HepG2 (cell line): ENCODE measurements around the gene CYBC1. TPM values are rescaled to one million over a fixed set of nuclear protein-coding genes. Genes with fewer than 3 reads are reported as not detected.
A peak's percentile ranks its signal among the peaks of the same experiment; 100 is the strongest.

ENCODE experiments used
- GATAD1 ChIP-seq: IDR thresholded peaks from 2 replicates; pipeline ENCODE4 v1.6.1; 2016; ENCODE audit warnings: missing genetic modification reagents, missing compliant biosample characterization
- HNF4A ChIP-seq: sonication (generic); formaldehyde crosslinking; IDR thresholded peaks from 2 replicates; pipeline ENCODE4 v1.4.0; 2020; ENCODE audit warnings: missing genetic modification reagents
- KDM1A ChIP-seq: IDR thresholded peaks from 2 replicates; pipeline ENCODE4 v1.6.1; 2016; ENCODE audit warnings: missing compliant biosample characterization
- KDM6A ChIP-seq: IDR thresholded peaks from 2 replicates; pipeline ENCODE4 v1.6.1; 2016; ENCODE audit warnings: low read depth
- KLF15 ChIP-seq: sonication (generic); formaldehyde crosslinking; IDR thresholded peaks from 2 replicates; pipeline ENCODE4 v1.8.1; 2023; ENCODE audit warnings: borderline replicate concordance, mild to moderate bottlenecking, inconsistent platforms, missing genetic modification reagents, mixed read lengths
- MXD4 ChIP-seq: IDR thresholded peaks from 2 replicates; pipeline ENCODE4 v1.6.1; 2016; ENCODE audit warnings: mild to moderate bottlenecking, missing biosample characterization, missing genetic modification reagents
- MZF1 ChIP-seq: sonication (generic); formaldehyde crosslinking; IDR thresholded peaks from 2 replicates; pipeline ENCODE4 v1.8.1; 2023; ENCODE audit warnings: mild to moderate bottlenecking, missing genetic modification reagents, borderline replicate concordance
- RFX3 ChIP-seq: IDR thresholded peaks from 2 replicates; pipeline ENCODE4 v1.6.1; 2016; ENCODE audit warnings: missing biosample characterization, missing genetic modification reagents
- TP53 ChIP-seq: sonication (generic); formaldehyde crosslinking; conservative IDR thresholded peaks from 2 replicates; pipeline ENCODE4 v1.4.0; 2020; ENCODE audit warnings: missing genetic modification reagents
- TSC22D2 ChIP-seq: sonication (generic); formaldehyde crosslinking; IDR thresholded peaks from 2 replicates; pipeline ENCODE4 v1.5.1; 2020; ENCODE audit warnings: missing genetic modification reagents, mild to moderate bottlenecking, borderline replicate concordance
- ZFP36 ChIP-seq: fragments of 150-350 bp; IDR thresholded peaks from 2 replicates; pipeline ENCODE4 v1.6.1; 2018; ENCODE audit warnings: borderline replicate concordance, low read length, low read depth; ENCODE audit not compliant: partially characterized antibody
- ZNF331 ChIP-seq: sonication (generic); formaldehyde crosslinking; IDR thresholded peaks from 2 replicates; pipeline ENCODE4 v1.4.0; 2020; ENCODE audit warnings: missing genetic modification reagents
- ZNF335 ChIP-seq: sonication (generic); formaldehyde crosslinking; IDR thresholded peaks from 2 replicates; pipeline ENCODE4 v1.4.0; 2020; ENCODE audit warnings: missing genetic modification reagents
- ZNF549 ChIP-seq: sonication (generic); formaldehyde crosslinking; IDR thresholded peaks from 2 replicates; pipeline ENCODE4 v1.5.0; 2020; ENCODE audit warnings: missing genetic modification reagents
- ZNF616 ChIP-seq: sonication (generic); formaldehyde crosslinking; IDR thresholded peaks from 2 replicates; pipeline ENCODE4 v1.5.0; 2020; ENCODE audit warnings: low read depth, mild to moderate bottlenecking, missing genetic modification reagents
- polyA plus RNA-seq, 8 experiments: library from polyadenylated mRNA; depleted of rRNA in 3 of 8; stranded (reverse) in 7 of 8; unstranded in 1 of 8; fragments of >200 nt; fragmentation: Illumina TruSeq in 4 of 8; extraction: Trizol in 4 of 8; gene quantifications; 2 replicates each; pipeline versions ENCODE4 v1.2.1 to v1.2.3, GENCODE V29; 2011 to 2016; ENCODE audit warnings: low read depth in 4 of 8, missing spikeins in 1 of 8, mixed read lengths in 1 of 8; ENCODE audit not compliant: insufficient read depth in 1 of 8
- total RNA-seq, 5 experiments: library from RNA; depleted of rRNA; stranded (reverse); fragments of >200 nt; fragmentation: Illumina TruSeq; extraction: Trizol; gene quantifications; 2 replicates each; pipeline ENCODE4 v1.2.3, GENCODE V29; 2016; ENCODE audit warnings: low read depth in 1 of 5
- TF ChIP-seq, protein P1 (sequence below): sonication (generic); formaldehyde crosslinking; IDR thresholded peaks from 2 replicates; pipeline ENCODE4 v1.8.1; 2022; ENCODE audit warnings: mild to moderate bottlenecking, missing genetic modification reagents
- TF ChIP-seq, protein P2 (sequence below): IDR thresholded peaks from 2 replicates; pipeline ENCODE4 v1.6.1; 2016; ENCODE audit warnings: missing compliant biosample characterization, missing genetic modification reagents, borderline replicate concordance
- TF ChIP-seq, protein P3 (sequence below): IDR thresholded peaks from 2 replicates; pipeline ENCODE4 v1.6.1; 2016; ENCODE audit warnings: missing biosample characterization, missing genetic modification reagents, low read depth
- TF ChIP-seq, protein P4 (sequence below): sonication (generic); formaldehyde crosslinking; IDR thresholded peaks from 2 replicates; pipeline ENCODE4 v1.4.0; 2020; ENCODE audit warnings: missing genetic modification reagents
- TF ChIP-seq, protein P5 (sequence below): sonication (generic); formaldehyde crosslinking; IDR thresholded peaks from 2 replicates; pipeline ENCODE4 v1.8.0; 2022; ENCODE audit warnings: missing genetic modification reagents, mild to moderate bottlenecking, moderate library complexity, borderline replicate concordance

CYBC1 gene
- total and polyA plus RNA-seq, 2 of the 13 experiments (the other 11 are each of a cell fraction or from before 2014, with no cell fraction given): 43.4 to 44.1 TPM

DNA sequence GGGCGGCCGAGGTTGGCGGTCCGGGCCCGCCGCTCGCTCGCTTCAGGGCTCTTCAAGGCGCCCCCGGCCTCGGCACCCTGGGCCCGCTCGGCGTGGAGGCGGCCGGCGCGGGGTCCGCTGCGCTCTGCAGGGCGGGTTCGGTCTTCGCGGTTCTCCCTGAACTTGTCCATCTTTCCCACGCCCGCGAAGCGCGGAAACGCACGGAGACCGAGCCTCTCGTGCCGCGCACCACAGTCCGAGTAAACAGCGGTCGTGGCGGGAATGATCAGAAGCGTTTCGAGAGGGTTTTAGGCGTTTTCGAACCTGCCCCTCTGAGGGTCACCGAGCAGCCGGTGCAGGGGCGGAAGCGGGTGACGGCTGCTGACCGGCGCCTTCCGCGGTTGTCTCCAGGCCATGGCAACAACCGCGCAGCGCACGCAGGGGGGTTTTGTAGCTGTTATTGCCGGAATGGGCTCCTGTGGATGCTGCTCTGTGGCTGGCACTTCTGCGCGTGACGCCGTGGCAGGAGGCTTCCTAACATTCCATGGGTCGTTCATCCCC lies 8.4 kb upstream of the CYBC1 start (continued):
- TF ChIP-seq, protein P1, sequence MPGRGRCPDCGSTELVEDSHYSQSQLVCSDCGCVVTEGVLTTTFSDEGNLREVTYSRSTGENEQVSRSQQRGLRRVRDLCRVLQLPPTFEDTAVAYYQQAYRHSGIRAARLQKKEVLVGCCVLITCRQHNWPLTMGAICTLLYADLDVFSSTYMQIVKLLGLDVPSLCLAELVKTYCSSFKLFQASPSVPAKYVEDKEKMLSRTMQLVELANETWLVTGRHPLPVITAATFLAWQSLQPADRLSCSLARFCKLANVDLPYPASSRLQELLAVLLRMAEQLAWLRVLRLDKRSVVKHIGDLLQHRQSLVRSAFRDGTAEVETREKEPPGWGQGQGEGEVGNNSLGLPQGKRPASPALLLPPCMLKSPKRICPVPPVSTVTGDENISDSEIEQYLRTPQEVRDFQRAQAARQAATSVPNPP (CRISPR knock-in tag): no peak
- TF ChIP-seq, protein P2, sequence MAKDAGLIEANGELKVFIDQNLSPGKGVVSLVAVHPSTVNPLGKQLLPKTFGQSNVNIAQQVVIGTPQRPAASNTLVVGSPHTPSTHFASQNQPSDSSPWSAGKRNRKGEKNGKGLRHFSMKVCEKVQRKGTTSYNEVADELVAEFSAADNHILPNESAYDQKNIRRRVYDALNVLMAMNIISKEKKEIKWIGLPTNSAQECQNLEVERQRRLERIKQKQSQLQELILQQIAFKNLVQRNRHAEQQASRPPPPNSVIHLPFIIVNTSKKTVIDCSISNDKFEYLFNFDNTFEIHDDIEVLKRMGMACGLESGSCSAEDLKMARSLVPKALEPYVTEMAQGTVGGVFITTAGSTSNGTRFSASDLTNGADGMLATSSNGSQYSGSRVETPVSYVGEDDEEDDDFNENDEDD: no peak; the same call in 1 of the 2 replicates
- TF ChIP-seq MZF1 (CRISPR knock-in tag) (no peak), KDM1A (CRISPR knock-in tag) (no peak), KLF15 (CRISPR knock-in tag) (no peak), KDM6A (CRISPR knock-in tag) (no peak), ZNF331 (CRISPR knock-in tag) (no peak), TP53 (CRISPR knock-in tag) (no peak), RFX3 (peak; percentile 61), MXD4 (CRISPR knock-in tag) (no peak), ZNF335 (CRISPR knock-in tag) (no peak), ZNF549 (CRISPR knock-in tag) (no peak), ZFP36 (no peak), GATAD1 (CRISPR knock-in tag) (no peak), TSC22D2 (no peak), ZNF616 (no peak; the same call in 1 of the 2 replicates), HNF4A (0 out of 2 replicates have a peak, but pooled peaks have one; percentile 8)
- TF ChIP-seq, protein P3, sequence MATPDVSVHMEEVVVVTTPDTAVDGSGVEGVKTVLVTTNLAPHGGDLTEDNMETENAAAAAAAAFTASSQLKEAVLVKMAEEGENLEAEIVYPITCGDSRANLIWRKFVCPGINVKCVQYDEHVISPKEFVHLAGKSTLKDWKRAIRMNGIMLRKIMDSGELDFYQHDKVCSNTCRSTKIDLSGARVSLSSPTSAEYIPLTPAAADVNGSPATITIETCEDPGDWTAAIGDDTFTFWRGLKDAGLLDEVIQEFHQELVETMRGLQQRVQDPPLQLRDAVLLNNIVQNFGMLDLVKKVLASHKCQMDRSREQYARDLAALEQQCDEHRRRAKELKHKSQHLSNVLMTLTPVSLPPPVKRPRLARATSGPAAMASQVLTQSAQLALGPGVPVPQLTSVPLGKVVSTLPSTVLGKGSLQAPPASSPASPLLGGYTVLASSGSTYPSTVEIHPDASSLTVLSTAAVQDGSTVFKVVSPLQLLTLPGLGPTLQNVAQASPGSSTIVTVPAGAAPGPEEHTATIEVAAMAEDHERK (CRISPR knock-in tag): no peak
- TF ChIP-seq, protein P4, sequence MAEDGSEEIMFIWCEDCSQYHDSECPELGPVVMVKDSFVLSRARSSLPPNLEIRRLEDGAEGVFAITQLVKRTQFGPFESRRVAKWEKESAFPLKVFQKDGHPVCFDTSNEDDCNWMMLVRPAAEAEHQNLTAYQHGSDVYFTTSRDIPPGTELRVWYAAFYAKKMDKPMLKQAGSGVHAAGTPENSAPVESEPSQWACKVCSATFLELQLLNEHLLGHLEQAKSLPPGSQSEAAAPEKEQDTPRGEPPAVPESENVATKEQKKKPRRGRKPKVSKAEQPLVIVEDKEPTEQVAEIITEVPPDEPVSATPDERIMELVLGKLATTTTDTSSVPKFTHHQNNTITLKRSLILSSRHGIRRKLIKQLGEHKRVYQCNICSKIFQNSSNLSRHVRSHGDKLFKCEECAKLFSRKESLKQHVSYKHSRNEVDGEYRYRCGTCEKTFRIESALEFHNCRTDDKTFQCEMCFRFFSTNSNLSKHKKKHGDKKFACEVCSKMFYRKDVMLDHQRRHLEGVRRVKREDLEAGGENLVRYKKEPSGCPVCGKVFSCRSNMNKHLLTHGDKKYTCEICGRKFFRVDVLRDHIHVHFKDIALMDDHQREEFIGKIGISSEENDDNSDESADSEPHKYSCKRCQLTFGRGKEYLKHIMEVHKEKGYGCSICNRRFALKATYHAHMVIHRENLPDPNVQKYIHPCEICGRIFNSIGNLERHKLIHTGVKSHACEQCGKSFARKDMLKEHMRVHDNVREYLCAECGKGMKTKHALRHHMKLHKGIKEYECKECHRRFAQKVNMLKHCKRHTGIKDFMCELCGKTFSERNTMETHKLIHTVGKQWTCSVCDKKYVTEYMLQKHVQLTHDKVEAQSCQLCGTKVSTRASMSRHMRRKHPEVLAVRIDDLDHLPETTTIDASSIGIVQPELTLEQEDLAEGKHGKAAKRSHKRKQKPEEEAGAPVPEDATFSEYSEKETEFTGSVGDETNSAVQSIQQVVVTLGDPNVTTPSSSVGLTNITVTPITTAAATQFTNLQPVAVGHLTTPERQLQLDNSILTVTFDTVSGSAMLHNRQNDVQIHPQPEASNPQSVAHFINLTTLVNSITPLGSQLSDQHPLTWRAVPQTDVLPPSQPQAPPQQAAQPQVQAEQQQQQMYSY: no peak
- TF ChIP-seq, protein P5, sequence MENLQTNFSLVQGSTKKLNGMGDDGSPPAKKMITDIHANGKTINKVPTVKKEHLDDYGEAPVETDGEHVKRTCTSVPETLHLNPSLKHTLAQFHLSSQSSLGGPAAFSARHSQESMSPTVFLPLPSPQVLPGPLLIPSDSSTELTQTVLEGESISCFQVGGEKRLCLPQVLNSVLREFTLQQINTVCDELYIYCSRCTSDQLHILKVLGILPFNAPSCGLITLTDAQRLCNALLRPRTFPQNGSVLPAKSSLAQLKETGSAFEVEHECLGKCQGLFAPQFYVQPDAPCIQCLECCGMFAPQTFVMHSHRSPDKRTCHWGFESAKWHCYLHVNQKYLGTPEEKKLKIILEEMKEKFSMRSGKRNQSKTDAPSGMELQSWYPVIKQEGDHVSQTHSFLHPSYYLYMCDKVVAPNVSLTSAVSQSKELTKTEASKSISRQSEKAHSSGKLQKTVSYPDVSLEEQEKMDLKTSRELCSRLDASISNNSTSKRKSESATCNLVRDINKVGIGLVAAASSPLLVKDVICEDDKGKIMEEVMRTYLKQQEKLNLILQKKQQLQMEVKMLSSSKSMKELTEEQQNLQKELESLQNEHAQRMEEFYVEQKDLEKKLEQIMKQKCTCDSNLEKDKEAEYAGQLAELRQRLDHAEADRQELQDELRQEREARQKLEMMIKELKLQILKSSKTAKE (CRISPR knock-in tag): no peak
